Adrenal gland (tissue), 12 donors: ENCODE measurements around the gene TMSB4X. TPM values are rescaled to one million over a fixed set of nuclear protein-coding genes. Genes with fewer than 3 reads are reported as not detected.
A peak's percentile ranks its signal among the peaks of the same experiment; 100 is the strongest.

ENCODE experiments used
- DNase-seq, 7 donors: peaks; one replicate each; pipeline ENCODE4 v3.0.0-alpha.2; 2019 to 2020
- H3K27ac ChIP-seq, 5 donors: fragments of 200-600 bp; sonication (generic) in 4 of 5; 1 replicate in 3 of 5; 2 replicates in 2 of 5; pipeline versions ENCODE4 v1.5.1 to v1.8.0; 2016 to 2020; ENCODE audit warnings: mild to moderate bottlenecking in 1 of 5
- H3K27me3 ChIP-seq: fragments of 200-600 bp; 2 replicates; pipeline ENCODE4 v1.8.0; 2021
- H3K36me3 ChIP-seq, 2 donors: fragments of 200-600 bp; replicated peaks in 1 of 2; 1 replicate in 1 of 2; 2 replicates in 1 of 2; pipeline versions ENCODE4 v1.5.1 to v1.8.0; 2018 to 2022
- H3K4me1 ChIP-seq, 2 donors: fragments of 200-600 bp; replicated peaks in 1 of 2; 1 replicate in 1 of 2; 2 replicates in 1 of 2; pipeline versions ENCODE4 v1.5.1 to v1.8.0; 2018 to 2021
- H3K4me3 ChIP-seq, 4 donors: fragments of 200-600 bp; sonication (generic) in 3 of 4; one replicate each; pipeline ENCODE4 v1.5.1; 2016 to 2018
- H3K9me3 ChIP-seq, 3 donors: fragments of 200-600 bp; sonication (generic) in 1 of 3; replicated peaks in 1 of 3; 1 replicate in 2 of 3; 2 replicates in 1 of 3; pipeline versions ENCODE4 v1.5.1 to v1.8.0; 2016 to 2021
- CTCF ChIP-seq, 6 experiments: fragments of 450-650 bp in 4 of 6; fragments of 200-600 bp in 2 of 6; sonication (generic) in 1 of 6; IDR thresholded peaks; 1 replicate in 5 of 6; 2 replicates in 1 of 6; pipeline versions ENCODE4 v1.5.1 to v1.8.0; 2016 to 2021; ENCODE audit warnings: antibody characterized with exemption in 6 of 6, mild to moderate bottlenecking in 2 of 6, moderate library complexity in 1 of 6
- POLR2A ChIP-seq, 2 donors: fragments of 450-650 bp; IDR thresholded peaks; one replicate each; pipeline ENCODE4 v1.6.1; 2017; ENCODE audit warnings: antibody characterized with exemption in 2 of 2, mild to moderate bottlenecking in 2 of 2, moderate library complexity in 1 of 2
- WGBS, 4 donors: extraction: QIAGEN DNeasy Blood & Tissue Kit in 2 of 4; methylation state at CpG; one replicate each; pipeline versions ENCODE4 v1.1.5 to v1.1.7; 2013 to 2017; 5-methylcytosine and 5-hydroxymethylcytosine counted together
- intact Hi-C, 2 donors: fragments of 100-400 bp; cut with DNase I; formaldehyde crosslinking; loops; one replicate each; pipeline versions ENCODE4 v1.14.1 to v1.15.0; 2022 to 2023
- polyA plus RNA-seq, 3 donors: library from polyadenylated mRNA; stranded (reverse); fragments of 200-250 nt in 2 of 3; fragments of 350-450 nt in 1 of 3; fragmentation: Illumina TruSeq in 1 of 3; extraction: RNeasy Lipid Tissue Mini Kit (QIAGEN cat#74804) in 1 of 3; gene quantifications; one replicate each; pipeline ENCODE4 v1.2.3, GENCODE V29; 2013 to 2014
- total RNA-seq, 9 donors: library from RNA; depleted of rRNA in 4 of 9; stranded (reverse); fragments of >200 nt in 4 of 9; fragments of 120-200 nt in 1 of 9; fragmentation: NEBNext Ultra II Directional in 1 of 9; extraction: Animal tissue kit (Norgen Biotek cat#: 25700) in 1 of 9; gene quantifications; one replicate each; pipeline versions ENCODE4 v1.1.0 to v1.2.4, GENCODE V29; 2013 to 2023
- donor health status: healthy with polysubstance abuse.
- donor health status: Bipolar disorder and iron deficiency.
- donor health status: DM: yes; HTN: yes; CAD: no.
- donor health status: DM: no; HTN: no; CAD: no.
- donor health status: DM: no; HTN: no; CAD: no.
- donor health status: DM: yes; HTN: yes; CAD: no.

TMSB4X gene
- total and polyA plus RNA-seq, 12 donors: 1,180 to 9,144 (median 3,958) TPM

GRCh38 chrX:13007519-13008188 is 32.7 kb downstream of the TMSB4X start:
- H3K36me3 ChIP-seq: no peaks in the 10 kb centered on the region
- no peak overlapping the region for H3K27ac ChIP-seq
- intact Hi-C loops: no loop called here
- 69 to 100% (median 93%) methylated on average over 2 of the region's 2 CpGs for WGBS, 4 donors
- no peak for TF ChIP-seq POLR2A (IDR thresholded peaks at IDR 0.05)
- TF ChIP-seq CTCF (IDR thresholded peaks at IDR 0.05): no peak
- H3K9me3 ChIP-seq: no peaks in the 10 kb centered on the region
- no peaks in the 10 kb centered on the region for H3K27me3 ChIP-seq
- no peak for DNase-seq
- no peak overlapping the region for H3K4me3 ChIP-seq
- peaks cover 0 to 10% of the 10 kb centered on the region in 2 donors for H3K4me1 ChIP-seq

- no peak overlapping the region for H3K27ac ChIP-seq
- no peak for DNase-seq
- whole genome bisulfite sequencing, 4 donors: 48 to 100% (median 58%) methylated on average over 1 to 2 of the region's 2 CpGs
These were observed 33.3 kb downstream of the TMSB4X start for GRCh38 chrX:13008189-13008533.

GRCh38 chrX:13008851-13009250 is 33.9 kb downstream of the TMSB4X start:
- WGBS, 4 donors: 71 to 94% (median 83%) methylated on average over 3 of the region's 3 CpGs
- intact Hi-C loops: no loop called here
- no peak for TF ChIP-seq CTCF (IDR thresholded peaks at IDR 0.05)
- TF ChIP-seq POLR2A (IDR thresholded peaks at IDR 0.05): no peak

More at GRCh38 chrX:13008189-13008533, 33.3 kb downstream of the TMSB4X start:
- Histone ChIP-seq H3K9me3 (no peaks in the 10 kb centered on the region), H3K4me3 (no peak overlapping the region), H3K36me3 (no peaks in the 10 kb centered on the region), H3K4me1 (peaks cover 0 to 12% of the 10 kb centered on the region in 2 donors), H3K27me3 (no peaks in the 10 kb centered on the region)
- intact Hi-C loops: no loop called here
- TF ChIP-seq CTCF (IDR thresholded peaks at IDR 0.05) (no peak), POLR2A (IDR thresholded peaks at IDR 0.05) (no peak)

GRCh38 chrX:13009273-13009672 is 34.4 kb downstream of the TMSB4X start:
- no peaks in the 10 kb centered on the region for H3K27me3 ChIP-seq
- no peak overlapping the region for H3K4me3 ChIP-seq
- H3K27ac ChIP-seq: no peak overlapping the region
- WGBS, 4 donors: 50 to 59% (median 55%) methylated on average over 2 to 3 of the region's 3 CpGs
- H3K36me3 ChIP-seq: no peaks in the 10 kb centered on the region
- TF ChIP-seq CTCF (IDR thresholded peaks at IDR 0.05) (no peak), POLR2A (IDR thresholded peaks at IDR 0.05) (no peak)
- DNase-seq: peak in 6 of 7 donors; percentile 25 to 64 (median 44)
- intact Hi-C loops: no loop called here
- no peaks in the 10 kb centered on the region for H3K9me3 ChIP-seq
- peaks cover 9 to 23% of the 10 kb centered on the region in 2 donors for H3K4me1 ChIP-seq

More at GRCh38 chrX:13008851-13009250, 33.9 kb downstream of the TMSB4X start:
- Histone ChIP-seq H3K27me3 (no peaks in the 10 kb centered on the region), H3K27ac (no peak overlapping the region), H3K36me3 (no peaks in the 10 kb centered on the region), H3K9me3 (no peaks in the 10 kb centered on the region), H3K4me3 (no peak overlapping the region), H3K4me1 (peaks cover 5 to 19% of the 10 kb centered on the region in 2 donors)
- no peak for DNase-seq
